Body of pancreas (tissue), 4 donors: ENCODE results near the gene FOXE3.

Experiments used
- CTCF ChIP-seq, 7 experiments: fragments of 450-650 bp in 4 of 7; fragments of 200-600 bp in 3 of 7; sonication (generic) in 3 of 7; IDR thresholded peaks; one replicate each; pipeline ENCODE4 v1.5.1; 2016 to 2019; ENCODE audit warnings: antibody characterized with exemption in 7 of 7
- POLR2A ChIP-seq, 3 donors: fragments of 450-650 bp; IDR thresholded peaks; one replicate each; pipeline ENCODE4 v1.6.1; 2016; ENCODE audit warnings: antibody characterized with exemption in 3 of 3, mild to moderate bottlenecking in 2 of 3

GRCh38 chr1:47416319-47417169, 459 bp downstream of the FOXE3 start:
- TF ChIP-seq CTCF (IDR thresholded peaks at IDR 0.05) (no peak), POLR2A (IDR thresholded peaks at IDR 0.05) (no peak)
